NCI-H69 (cell line): ENCODE results near the gene ONECUT3.
"Not testable (repeated sequence)": the region's sequence is repeated elsewhere in the genome, so short reads cannot be mapped to it uniquely, and the experiment has no call there.

ENCODE experiments used
- DNase-seq: peaks from one replicate; lab custom pipeline; 2025; lab: John Stamatoyannopoulos, UW

ONECUT3 gene

DNA sequence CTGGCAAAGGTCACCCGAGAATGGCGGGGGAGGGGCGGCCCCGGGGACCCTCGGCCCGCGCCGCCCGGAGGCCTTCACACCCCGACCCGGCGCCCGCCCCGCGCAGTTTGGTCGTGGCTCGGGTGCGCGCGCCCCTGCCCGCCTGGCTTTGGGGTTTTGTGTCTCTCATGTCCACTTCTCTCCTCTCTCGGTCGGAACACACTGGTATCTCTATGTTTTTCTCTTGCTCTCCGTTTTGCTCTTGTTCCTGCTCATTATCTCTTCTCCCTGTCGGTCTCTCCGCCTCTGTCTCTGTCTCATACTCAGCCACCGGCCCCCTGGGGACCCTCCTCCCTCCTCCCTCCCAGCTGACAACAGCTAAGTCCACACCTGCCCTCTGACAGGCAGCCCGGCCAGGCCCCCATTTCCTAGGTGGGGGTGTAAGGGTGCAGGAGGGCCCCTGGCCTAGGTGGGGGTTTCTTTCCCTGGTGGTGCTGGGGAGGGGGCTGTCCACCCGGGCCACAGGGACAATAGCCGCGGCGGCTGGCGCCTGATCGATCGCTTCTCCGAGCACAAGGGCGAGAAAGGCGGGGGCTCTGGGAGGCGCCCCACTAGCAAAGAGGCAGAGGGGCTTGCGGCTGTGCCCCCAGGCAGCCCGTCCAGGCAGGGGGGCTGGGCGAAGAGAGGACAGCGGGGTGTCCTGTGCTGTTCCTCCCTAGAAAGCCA lies 2.3 kb downstream of the ONECUT3 start:
- DNase-seq, result no peak

DNA sequence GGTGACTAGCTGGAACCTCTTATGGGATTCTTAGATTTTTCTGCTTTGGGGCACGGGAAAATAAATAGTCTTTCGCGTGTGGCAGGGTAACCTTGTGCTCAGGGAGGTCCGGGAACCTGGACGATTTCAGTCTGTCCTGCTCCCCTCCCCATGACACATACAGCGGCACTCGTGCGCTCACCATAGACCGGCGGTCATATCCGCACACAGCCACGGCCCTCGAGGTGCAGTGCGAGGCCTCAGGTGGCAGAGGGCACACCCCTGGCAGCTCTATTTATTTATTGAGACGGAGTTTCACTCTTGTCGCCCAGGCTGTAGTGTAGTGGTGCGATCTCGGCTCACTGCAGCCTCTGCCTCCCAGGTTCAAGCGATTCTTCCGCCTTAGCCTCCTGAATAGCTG lies 3.0 kb downstream of the ONECUT3 start:
- DNase-seq, result no peak

DNA sequence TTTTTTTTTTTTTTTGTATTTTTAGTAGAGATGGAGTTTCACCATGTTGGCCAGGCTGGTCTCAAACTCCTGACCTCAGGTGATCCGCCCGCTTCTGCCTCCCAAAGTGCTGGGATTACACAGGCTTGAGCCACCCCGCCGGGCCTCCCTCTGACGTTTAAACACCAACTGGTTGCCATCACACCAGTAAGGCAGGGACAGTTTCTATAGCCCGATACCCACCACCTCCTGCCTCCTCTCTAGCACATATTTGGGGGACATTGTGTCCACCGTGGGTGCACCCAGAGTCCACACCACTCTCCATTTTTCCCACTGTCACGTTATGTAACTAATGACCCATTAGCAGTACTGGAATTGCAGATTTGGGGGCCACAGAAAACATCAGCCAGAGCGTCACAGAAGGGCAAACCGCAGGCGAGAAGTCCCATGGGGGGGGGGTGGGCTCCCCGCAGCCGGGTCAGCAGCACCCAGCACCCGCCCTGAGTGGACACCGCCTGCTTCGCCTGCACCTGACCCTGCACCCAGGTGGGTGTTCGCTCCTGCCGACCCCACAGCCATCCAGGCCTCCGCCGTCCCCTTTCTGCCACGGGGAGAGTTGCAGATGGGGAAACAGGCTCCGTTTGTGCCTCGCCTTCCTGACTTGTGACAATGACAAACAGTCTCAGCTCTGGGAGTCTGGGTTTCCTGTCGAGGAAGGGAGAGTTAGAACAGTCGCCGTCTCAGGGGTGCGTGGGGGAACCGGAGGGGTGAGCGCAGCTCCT lies 3.6 kb downstream of the ONECUT3 start:
- DNase-seq, result no peak

DNA sequence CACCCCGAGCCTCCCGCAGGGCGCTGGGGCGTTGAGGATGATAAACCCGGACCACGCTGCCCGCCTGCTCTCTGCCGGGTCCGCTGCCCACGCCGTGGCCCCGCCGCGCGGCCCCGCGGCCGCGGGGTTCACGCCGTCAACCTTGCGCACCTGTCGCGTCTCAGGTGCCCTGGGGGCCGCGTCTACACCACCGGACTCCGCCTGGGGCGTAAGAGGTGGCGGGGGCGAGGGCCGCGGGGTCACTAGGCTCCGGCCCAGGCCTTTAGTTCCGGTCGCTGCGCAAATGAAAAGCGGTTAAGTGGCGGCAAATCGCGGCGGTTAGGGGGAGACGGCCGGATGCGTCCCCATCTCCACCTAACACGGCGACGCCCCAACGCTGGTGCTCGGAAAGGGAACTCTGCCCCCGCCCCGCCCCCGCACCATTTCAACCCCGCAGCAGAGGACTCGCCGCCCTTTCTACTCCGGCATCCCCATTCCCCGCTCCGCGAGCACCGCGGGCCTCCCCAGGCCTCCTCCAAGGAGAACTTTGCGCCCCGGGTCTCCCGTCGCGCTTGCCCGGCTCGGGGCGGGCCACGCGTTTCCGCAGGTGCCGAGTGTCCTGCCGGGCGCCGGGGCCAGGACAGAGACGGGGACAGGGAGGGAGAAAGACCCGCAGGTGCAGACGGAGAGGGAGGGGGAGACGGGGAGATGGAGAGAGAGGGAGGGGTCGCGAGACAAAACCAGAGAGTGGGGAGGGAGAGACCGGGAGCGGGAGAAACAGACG lies 4.3 kb downstream of the ONECUT3 start:
- no peak for DNase-seq

DNA sequence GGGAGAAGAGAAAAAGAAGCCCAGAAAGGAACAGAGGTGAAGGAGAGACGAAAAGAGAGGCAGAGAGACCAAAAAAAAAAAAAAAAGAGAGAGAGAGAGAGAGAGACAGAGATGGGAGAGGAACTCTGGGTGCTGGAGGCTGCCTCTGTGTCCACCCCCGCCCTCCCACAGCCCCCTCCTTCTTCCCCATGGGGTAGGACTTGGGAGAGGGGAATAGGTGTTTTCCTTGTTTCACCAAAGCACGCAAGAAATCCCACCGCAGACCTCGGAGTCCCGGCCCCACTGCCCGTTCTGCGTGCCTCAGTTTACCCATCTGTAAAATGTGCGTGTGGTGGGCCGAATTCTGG lies 4.9 kb downstream of the ONECUT3 start:
- DNase-seq, result no peak

DNA sequence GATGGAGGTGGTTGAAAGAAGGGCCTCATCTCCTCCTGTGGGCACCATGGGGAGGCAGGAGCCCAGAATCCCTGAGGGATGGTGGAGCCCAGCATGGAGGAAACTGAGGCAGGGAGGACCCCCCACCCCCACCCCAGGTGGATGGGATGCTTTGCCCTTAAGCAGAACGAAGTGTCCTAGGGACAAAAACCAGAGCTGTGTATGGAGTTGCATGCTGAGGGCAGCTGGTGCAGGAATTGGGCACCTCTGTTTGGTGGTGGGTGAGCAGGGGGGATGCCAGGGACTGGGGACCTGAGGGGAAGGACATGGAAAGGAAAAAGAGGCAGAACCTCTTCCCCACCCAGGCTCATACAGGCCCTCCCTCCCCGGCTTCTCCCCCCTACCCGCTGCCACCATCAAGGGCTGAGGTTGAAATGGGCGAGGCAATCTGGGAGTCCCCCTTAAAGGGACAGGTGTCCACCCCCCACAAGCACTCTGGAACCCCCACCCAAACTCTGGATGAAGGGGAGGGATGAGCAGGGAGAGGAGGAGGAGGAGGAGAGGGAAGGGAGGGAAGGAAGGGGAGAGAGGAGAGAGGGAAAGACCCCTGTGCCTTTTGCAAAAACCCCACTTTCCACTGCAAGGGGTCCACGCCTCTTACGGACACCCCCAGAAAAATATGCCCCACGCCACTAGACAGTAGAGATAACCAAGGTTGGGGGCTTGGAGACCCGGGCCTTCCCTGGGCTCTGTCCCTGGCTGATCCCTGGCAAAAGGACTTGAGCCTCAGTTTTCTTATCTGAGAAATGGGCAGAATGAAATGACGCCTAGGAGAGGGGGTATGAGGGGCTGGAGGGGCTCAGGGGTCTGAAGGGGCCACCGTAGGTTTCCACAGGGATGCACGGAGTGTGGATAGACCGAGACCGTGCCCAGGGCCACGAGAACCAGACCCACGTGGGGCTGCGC lies 5.9 kb downstream of the ONECUT3 start:
- no peak for DNase-seq

DNA sequence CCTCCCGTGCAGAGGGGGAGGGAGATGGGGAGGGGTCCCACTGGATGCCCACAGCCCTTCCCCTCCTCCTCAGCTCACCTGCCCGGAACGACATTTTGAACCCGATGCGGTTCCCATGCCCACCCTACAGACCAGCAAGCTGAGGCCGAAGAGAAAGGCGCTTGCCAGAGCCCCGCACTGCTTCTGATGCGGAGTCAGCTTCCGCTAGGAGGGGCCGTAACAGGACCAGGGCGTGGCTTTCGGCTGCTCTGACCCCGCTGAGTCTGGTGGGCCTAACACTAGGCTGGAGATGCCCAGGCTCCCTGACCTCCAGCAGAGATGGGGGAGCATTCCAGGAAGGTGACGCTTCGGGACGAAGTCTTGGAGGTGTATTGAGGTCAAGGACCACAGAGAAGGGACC lies 6.7 kb downstream of the ONECUT3 start:
- no peak for DNase-seq

DNA sequence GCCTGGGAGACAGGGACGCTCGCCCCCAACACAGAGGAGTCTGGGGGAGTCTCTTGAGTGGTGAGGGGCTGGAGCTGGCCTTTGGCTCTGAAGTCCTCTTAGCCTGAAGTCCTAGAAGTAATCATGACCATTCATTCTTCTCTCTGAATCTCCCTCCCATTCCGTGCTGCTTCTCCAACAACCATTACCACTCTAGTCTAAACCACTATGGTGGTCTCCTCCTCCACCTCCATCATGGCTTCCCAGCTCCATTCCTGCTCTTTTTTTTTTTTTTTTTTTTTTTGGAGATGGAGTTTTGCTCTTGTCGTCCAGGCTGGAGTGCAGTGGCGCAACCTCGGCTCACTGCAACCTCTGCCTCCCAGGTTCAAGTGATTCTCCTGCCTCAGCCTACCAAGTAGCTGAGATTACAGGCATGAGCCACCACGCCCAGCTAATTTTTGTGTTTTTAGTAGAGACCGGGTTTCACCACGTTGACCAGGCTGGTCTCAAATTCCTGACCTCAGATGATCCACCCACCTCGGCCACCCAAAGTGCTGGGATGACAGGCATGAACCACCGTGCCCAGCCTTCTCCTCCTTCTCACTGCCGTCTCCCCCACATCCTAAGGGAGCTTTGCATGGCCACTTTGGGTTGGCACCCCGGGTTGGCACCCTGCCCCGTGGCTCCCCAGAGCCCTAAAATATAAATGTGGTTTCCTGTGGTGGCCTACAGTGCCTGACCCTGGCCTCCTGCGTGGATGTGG lies 7.7 kb downstream of the ONECUT3 start:
- not testable (repeated sequence) for DNase-seq

DNA sequence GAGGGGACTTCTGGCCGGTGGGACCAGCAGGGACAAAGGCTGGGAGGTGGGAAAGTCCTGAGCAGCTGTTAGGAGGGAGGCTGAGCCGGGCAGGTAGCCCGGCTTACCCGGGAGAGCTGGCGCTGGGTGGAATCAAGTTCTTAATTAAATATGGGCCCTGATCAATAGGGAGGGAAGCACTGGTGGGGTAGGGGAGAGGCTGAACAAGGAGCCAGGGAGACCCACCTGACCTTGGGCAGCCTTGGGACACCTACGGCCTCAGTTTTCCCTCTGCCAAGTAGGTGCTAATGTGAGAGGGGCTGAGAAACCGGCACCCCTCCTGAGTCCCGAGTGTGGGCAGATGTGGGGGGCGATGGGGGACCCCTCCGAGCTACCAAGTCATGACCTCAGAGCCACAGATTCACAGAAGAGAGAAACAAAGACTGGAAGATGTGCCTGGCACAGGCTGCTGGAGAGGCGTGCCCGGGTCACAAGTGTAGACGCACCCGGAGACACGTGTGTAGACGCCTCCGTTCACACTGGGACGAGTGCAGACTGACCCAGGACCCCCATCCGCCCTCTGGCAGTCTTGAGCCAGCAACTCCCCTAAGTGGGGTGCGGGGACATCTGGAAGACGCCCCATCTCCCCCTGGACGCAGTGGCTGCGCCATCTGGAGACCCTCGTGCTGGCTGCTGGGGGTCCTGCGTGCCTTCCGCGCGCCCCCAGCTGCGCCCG lies 8.4 kb downstream of the ONECUT3 start:
- DNase-seq, result no peak

DNA sequence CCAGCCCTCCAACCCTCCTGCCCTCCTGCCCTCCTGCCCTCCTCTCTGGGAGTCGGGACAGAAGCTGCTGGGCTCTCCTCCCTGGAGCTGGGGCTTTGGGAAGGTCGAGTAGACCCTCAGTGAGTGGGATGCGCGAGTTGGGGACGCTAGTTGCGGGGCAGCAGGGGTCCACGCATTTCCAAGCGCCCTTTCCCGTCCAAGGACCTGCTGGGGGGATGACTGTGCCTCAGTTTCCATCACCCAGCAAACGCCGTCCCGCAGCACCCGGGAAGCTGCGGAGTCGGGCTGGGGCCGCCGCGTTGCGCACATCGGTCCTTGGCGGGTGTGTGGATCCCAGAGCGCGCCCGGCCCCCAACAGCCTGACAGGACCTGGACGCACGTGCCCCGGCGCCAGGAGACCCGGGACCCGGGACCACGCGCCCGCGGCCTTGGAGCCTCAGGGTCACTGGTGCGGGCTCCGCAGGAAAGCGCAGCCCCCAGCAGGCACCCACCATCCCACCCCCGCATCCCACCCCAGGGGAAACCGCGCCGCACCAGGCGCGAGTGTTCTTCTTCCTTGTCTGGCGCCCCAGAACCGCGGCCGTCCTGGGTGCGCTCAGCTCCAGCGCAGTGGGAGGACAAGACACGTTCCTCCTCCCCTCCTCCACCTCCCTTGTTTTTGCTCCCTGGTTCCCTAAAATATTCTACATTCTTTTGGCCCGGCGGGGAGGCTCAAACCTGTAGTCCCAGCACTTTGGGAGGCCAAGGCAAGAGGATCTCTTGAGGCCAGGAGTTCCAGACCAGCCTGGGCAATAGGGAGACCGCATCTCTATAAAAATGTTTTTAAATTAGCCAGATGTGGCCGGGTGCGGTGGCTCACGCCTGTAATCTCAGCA lies 9.2 kb downstream of the ONECUT3 start:
- DNase-seq, result no peak

DNA sequence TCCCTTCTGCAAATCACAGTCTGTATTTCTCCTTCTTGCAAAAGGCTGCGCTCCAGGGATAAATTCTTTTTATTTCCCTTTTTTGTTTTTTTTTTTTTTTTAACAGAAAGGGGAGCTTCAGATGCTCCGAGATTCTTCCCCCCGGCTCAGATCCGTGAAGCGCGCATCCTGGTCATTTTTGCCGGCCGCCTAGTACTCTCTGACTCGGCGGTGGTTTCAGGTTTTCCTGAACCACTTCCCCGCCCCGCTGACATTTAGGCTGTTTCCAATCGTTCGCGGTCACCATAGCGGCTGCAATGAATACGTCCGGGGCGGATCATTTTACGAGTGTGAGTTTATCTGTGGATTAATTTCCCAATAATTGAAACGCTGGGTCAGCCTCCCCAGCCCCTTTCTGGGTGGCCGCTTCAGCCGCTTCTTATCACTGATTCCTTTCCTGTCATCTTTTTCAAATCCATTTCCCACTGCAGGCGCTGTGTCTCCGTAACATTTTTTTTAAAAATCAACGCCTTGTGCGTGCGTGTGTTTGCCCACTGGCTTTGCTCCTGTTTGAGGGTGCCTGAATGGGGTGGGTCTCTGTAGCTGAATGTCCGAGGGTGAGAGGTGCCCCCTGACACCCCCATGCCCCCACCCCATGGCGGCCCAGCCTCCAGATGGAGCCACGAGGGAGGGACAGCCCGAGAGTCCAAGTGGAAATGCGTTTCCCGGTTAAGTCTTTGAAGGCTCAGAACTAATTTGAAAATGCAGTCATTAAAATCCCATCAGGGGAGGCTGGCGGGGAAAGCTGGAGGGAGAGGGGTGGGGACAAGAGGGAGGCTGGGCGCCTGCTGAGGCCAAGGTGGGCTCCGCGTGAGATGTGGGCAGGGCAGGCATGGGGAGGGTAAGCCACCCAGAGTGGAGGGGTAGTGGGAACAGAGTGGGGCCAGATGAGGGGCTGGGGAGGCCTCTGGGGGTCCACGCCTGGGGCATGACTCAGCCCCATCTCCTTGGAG lies 10.6 kb downstream of the ONECUT3 start:
- DNase-seq, result peak; percentile 44

DNA sequence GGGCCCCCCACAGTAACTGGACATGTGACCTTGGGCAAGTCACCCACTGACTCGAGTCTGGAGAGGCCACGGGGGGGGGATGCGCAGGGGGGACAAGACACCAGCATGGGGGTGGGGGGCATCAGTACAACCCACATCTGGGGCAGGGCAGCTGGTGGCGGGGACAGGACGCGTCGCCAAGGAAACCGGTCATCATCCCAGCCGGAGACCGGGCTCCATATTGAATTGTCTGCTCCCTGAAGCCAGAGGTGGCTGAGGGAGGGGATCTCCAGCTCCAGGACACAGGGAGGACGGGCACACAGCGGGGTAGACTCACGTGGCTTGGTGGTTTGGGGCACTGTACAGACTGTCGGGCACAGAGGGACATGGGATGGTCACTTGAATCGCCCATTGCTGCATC lies 11.4 kb downstream of the ONECUT3 start:
- DNase-seq, result peak; percentile 46

DNA sequence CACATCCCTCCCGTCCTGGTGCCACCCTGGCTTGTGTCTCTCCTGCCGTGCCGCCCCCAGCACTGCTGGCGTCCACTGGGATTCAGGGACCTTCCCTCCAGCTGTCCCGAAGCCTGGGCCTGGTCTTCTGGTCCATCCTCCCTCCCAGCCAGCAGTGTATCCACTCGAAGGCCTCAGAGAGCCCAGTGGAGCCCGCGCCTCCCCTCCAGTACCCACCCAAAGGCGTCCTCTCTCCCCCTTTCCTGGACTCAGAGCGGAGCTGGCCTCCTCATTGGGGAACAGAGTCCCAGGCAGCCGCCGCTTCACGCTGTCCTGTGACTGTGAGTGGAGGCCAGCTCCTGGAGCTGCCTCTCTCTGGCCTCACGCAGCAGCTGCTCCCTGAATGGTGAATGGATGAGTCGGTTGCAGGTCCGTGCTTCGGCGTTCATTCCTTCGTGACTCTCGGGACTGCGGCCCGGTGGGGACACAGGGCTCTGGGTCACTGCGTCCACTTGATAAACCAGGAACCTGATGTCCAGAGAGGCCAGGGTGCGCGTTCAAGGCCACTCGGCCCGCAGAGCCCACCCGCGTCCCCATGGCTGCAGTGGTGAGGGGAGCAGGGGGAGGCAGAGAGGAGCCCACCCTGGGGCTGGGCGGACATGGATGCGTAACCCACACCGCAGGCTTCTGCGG lies 12.1 kb downstream of the ONECUT3 start:
- no peak for DNase-seq

DNA sequence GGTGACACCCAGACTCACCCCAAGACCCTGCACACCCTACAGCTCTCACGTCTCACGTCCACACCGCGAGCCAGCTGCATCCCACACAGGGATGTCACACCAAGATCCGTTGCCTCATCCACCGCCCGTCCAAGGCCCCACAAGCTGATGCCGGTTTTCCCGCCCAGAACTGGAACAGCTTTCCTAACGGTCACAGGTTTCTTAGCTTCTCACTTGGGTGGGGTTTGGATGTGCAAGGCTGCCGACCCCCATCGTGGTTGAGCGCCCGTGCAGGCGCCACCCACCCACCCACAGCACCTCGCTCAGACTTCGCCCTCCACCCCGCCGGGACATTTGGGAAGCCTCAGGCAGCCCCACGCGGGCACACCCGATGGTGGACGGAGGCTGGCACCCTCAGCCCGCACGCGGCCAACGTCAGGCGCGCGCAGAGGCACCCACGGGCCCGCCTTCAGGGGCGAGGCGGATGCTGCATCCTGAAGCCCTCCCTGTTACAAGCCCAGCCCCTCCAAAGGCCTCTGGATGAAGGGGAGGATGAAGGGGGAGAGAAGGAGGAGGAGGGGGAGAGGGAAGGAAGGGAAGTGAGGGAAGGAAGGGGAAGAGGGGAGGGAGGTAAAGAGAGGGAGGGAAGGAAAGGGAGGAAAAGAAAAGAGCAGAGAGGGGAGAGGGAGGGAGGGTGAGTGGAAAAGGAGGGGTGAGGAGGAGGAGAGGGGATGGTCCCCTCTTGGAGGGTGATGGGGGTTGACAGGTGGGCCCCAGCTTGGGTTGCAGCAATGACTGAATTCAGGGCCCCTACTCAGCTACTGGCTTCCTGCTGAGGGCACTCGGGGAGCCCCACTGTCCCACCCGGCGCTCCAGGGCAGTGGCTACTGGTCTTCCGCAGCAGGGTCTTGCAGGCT lies 12.8 kb downstream of the ONECUT3 start:
- no peak for DNase-seq

DNA sequence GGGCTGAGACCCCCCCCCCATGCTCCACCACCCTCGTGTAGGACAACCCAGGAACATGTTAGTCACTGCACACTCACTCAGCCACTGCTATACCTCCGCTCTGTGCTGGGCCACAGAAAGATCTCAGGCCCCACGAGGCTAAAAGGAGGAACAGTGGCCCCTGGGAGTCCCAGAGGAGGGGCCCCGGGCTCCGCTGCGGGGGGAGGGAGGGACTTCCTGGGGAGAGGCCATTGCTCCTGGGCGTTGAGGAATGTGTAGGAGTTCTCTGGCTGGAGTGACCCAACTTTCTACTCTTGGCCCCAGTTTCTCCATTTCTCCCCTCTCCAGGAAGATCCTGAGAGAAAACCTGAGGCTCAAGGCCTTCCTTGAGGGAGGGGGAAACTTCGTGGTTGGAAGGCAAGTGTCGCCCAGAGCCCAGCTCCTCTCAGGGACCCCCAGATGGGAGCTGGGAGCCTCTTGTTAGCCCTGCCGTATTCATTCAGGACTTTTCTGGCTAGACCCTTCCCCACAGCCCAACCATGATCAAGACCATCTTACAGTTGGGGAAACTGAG lies 13.6 kb downstream of the ONECUT3 start:
- no peak for DNase-seq

DNA sequence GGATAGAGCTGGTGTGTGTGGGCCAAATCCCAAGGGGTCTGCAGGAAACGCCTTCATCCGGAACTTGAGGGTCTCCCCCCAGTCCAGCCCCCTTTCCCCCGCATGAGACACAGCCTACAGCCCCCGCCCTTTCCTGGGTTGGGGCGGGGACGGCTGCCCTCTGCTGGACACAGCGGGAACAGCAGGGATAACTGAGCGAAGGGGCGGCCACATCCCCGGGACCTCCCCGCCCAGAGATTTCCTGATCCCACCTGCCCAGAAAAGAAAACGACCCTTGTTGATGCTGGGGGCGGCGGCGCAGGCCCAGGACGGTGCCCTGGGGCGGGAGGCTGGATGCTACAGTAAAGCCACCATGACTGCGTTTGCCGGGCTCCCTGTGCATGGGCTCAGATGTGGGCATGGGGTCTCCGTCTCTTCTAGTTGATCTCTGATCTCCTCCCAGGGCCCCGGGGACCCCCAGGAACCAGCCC lies 14.2 kb downstream of the ONECUT3 start:
- DNase-seq, result peak; percentile 44
